ENCODE results near the gene CLDN24.

The CLDN24 gene

GRCh38 chr4:183320211-183321059 lies 1.8 kb downstream of the CLDN24 start, which contains the start of gene CLDN22:
CLDN22 (minus strand) TSS chr4:183320276; CDS start chr4:183320218, 58 bp downstream.
- no peak for DNase-seq

- DNase-seq, result no peak
These were observed 3.6 kb downstream of the CLDN24 start for GRCh38 chr4:183318656-183319055.

DNA sequence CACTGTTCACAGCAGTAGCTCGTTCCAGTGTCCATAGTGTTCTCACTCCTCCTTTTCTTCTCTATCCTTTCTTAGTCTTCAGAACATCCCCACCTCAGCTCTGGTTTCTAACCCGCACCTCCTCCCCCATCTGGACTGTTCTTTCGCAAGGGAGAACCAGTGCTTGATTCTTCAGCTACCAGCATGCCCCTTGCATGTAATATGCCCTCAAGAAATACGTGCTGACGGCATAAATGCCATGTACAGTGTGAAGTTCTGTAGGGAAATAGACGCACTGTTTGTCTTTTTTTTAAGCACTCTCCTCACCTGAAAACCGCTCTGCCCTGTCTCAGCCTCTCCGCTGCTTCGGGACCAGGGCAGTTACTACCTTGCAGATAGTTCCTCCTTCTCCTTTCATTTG lies 7.4 kb downstream of the CLDN24 start:
- no peak for DNase-seq

DNA sequence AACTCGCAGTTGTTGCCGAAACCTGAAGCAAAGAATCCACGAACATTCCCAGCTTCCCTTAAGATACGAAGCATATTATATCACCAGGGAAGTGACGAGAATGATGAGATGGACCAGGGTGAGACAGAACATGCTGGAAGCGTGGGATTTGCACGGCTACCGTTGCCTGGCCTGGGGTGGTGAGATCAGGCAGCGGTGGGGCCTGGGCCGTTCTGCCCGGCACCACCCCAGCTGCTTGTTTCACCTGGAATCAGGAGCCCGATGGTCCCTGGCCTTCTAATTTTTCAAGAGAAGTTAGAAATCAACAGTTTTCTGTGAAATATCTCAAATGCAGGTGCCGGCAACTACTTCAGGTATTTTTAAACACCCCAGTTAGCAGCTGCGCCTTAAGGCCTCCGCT lies 7.9 kb downstream of the CLDN24 start:
- no peak for DNase-seq

DNA sequence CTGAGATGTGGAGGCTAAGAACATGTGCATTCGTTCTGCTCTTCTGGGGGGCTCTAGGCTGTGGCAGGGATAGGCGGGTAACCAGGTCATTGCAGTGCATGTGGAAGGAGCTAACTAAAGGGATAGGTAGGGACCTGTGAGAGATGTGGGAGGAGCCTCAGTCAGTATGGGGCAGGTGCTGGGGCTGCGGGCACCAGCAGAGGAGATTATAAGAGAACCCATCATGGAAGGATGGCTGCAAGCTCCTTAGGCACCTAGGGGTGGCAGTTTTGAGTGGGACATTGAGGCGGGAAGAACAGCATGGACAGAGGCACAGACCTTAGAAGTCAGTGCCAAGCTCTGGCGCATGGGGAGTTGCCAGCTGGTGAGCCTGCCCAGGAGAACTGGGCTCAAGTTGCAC lies 9.4 kb downstream of the CLDN24 start:
- DNase-seq, result no peak

DNA sequence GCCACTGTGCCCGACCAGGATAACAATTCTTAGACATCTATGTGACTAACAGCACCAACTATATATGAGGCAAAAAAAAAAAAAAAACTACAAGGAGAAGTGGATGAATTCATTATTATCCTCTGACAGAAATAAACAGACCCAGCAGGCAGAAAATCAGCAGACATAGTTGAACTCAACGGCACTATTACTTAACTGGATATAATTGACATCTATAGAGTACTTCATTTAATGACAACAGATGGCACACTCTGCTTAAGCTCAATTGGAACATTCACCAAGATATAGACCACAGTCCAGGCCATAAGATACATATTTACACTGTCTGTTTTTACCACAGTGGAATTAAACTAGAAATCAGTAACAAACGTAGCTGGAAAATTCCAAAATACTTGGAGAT lies 15.4 kb downstream of the CLDN24 start:
- no peak for DNase-seq

DNA sequence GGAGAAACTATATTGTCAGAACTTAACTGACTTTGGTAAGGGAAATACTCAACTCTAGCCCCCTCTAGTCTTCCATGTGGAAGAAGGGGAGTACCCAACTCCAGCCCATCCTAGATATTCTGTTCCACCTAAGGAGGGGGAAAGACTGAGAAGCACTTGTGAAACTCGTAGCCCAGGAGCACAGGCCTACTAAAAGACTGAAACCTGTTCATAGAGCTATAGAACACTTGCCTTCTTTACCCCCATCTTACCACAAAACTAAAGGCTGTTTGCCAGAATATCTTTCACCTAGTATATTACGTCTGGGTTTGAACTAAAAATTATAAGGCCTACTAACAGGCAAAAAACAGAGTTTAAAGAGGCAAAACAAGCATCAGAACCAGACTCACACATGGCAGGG lies 17.7 kb downstream of the CLDN24 start:
- DNase-seq, result no peak

DNA sequence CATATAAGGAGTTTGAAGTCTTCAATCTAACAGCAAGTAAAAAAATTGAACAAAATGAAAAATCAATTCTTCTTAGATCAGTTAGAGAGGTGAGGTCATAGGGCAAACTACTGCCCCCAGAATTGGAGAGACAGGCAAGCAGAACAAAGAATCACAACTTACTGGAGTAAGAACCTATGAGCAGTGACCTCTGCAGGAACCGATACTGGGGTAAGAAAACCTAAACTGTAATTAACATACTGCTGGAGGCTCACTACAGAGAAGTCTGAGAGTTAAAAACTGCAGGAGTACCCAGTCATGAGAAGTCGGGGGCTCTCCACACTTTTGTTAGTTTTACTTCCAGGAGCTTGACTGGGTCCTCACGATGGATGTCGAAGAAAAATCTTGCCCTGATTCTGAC lies 18.2 kb downstream of the CLDN24 start:
- DNase-seq, result no peak

DNA sequence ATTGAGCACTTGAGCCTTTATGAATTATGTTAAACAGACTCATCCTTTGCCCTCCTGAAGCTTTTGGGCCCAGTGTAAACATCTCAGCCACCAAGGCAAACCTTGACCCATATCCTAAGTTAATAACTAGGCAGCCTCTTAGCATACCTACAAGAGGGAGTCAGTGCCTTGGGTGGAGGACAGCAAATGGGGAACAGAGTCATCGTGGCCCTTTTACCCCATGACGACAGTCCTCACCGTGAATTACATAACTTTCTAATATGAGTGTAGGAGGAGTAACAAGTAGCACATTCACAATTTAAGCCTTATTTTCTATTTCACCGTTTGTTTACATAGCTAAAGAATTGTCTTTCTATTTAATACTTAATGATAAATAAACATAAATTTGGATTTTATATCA lies 18.9 kb downstream of the CLDN24 start:
- no peak for DNase-seq

DNA sequence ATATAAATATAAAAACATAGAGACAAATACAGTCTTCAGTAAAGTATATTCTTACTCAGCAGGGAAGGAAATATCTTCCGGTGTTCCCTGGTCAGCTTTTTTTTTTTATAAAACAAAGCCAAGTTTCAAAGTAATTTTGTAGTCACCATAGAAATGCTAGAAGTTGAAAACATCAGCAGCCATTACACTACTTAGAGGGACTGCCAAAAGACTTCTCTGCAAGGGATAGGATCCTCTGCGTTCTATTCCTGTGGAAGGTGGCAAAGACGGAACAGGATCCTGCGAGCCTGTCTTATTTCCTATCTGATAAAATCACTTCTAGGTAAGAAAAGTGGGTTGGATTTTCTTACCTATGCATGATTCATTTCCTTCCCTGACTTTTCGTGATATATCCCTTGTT lies 21.6 kb downstream of the CLDN24 start:
- DNase-seq, result no peak

DNA sequence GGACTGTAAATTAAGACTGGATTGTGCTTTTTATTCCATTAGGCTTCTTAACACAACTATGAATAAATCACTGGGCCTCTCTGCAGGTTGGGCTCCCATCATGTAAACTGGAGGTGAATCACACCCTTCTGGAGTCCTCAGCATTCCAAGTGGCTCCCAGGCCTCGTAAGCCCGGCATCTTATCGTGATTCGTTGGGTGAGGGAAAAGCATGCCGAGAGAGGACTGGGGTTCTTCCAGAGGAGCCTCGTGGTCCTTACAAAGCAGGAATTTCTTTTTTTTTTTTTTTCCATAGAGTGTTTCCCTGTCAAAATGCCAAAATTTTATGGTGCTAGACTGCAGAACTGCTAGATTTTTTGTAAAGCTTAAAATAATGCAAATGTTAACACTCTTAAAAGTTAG lies 22.2 kb downstream of the CLDN24 start:
- DNase-seq, result no peak

DNA sequence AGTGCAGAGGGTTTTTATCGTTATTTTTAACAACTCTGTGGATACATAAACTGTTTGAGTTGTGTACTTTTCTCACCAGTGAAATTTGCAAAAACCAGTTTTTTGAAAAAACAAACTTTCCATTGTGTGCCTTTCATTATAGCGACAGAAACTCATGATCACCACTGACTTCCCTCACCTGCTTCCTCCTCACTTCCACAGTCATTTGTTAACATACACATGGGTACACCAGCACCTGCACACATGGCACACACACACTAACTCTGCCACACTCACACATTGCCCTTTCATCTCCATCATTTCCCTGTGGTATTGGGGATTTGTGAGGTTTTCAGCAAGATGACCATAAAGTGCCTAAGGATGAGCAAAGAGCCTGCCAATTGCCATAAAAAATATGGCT lies 22.8 kb downstream of the CLDN24 start:
- DNase-seq, result no peak

DNA sequence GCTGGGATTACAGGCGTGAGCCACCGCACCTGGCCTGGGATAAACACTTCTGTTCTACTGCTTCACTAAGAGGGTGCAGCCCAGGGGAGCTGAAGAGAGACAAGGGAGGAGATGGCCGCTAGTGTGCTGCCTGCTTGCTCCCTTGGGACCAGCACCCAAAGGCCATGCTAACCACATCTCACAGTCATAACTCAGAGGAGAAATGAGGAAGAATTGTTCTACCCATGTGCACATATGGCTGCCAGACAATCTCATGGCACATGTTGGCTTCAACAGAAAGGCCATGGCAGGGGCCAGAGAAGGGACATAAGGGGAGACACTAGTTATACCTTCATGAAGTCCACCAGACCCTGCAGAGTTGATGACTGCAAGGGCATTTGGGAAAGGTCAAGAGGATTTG lies 24.6 kb downstream of the CLDN24 start:
- DNase-seq, result no peak

GRCh38 chr4:183295711-183296110 lies 26.5 kb downstream of the CLDN24 start:
- DNase-seq, result no peak

- DNase-seq, result no peak
These were observed 31.2 kb downstream of the CLDN24 start for GRCh38 chr4:183291070-183291469.

- no peak for DNase-seq
These were observed 32.5 kb downstream of the CLDN24 start for GRCh38 chr4:183289688-183290087.

DNA sequence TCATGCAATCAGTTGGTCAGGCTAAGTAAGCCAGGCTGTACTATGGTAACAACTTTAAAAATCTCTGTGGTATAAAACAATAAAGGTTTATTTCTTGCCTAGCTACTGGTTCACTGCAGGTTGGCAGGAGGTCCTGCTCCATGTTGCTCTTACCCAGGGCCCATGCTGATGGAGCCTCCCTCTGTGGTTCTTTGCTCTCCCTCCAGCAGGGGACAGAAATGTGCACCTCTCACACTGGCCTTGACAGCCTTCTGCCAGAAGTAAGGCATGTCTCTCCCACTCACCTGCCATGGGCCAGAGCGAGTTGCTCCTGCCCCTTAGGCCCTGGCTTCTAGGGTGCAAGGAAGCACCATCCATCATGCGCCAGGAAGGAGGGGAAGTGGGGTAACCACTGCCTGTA lies 33.3 kb downstream of the CLDN24 start:
- no peak for DNase-seq

GRCh38 chr4:183287677-183288076 lies 34.5 kb downstream of the CLDN24 start:
- no peak for DNase-seq

- no peak for DNase-seq
These were observed 34.9 kb downstream of the CLDN24 start for GRCh38 chr4:183287309-183287659.

- DNase-seq, result no peak
These were observed 35.5 kb downstream of the CLDN24 start for GRCh38 chr4:183286590-183287308.

GRCh38 chr4:183285886-183286285 lies 36.3 kb downstream of the CLDN24 start:
- DNase-seq, result no peak

DNA sequence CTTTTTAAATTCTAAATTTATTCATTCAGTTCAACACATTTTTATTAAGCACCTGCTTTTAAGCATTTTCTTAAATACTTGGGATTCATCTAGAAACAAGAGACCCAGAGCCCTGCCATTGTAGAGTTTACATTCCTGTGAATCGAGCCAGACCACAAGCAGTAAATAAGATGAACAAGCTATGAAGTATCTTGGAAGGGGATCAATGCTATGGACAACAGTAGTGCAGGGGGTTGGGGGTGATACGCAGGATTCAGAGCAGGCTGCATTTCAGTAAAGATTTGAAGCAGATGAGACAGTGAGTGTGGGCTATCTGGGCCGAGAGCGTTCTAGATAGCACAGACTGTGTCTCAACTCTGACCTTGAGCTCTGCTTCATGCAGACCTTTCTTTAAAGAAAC lies 37.3 kb downstream of the CLDN24 start:
- no peak for DNase-seq

- DNase-seq, result no peak
These were observed 37.9 kb downstream of the CLDN24 start for GRCh38 chr4:183284258-183284785.

GRCh38 chr4:183276106-183276505 lies 46.1 kb downstream of the CLDN24 start:
- no peak for DNase-seq
